ENCODE measurements around the gene GRID1.

GRID1 gene

DNA sequence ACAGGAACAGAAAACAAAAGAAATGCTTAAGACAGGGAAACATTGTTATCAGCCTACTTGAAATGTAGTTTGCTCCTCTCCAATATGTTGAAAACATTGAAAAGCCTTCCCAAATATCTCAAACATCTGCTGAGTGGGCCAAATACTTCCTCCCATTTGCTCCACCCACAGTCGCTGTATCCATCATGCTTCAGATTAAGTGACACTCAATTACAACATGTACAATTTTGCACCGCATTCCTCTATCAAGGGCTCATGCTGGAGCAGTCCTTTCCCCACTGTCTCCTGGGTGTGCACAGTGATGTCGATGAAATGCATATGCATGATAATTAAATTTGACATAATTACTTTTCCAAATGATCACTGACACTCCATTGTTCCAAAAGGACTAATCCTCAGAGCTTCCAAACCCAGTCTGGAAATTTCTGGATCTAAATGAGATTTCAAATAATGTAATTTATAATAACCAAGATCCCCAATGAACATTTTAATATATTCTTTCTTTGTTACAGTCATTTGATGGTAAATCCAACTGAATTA is 604.6 kb downstream of the GRID1 start:
- no peak for TF ChIP-seq CTCF (IDR thresholded peaks at IDR 0.05)
- no peak overlapping the region for H3K4me3 ChIP-seq
- no peaks in the 10 kb centered on the region for H3K9me3 ChIP-seq
- intact Hi-C loops (cut with DNase I; ENCODE audit: low total_unique reads), result no loop called here
- H3K36me3 ChIP-seq, result no peaks in the 10 kb centered on the region
- no peaks in the 10 kb centered on the region for H3K27me3 ChIP-seq
- no peak for DNase-seq
- no peaks in the 10 kb centered on the region for H3K4me1 ChIP-seq
- H3K27ac ChIP-seq, result no peak overlapping the region

GRCh38 chr10:85741626-85742300 is 624.8 kb downstream of the GRID1 start:
- Histone ChIP-seq H3K4me1 (no peaks in the 10 kb centered on the region), H3K27me3 (no peaks in the 10 kb centered on the region), H3K27ac (no peak overlapping the region), H3K4me3 (no peak overlapping the region), H3K36me3 (no peaks in the 10 kb centered on the region), H3K9me3 (no peaks in the 10 kb centered on the region)
- intact Hi-C loops (cut with DNase I; ENCODE audit: low total_unique reads), result no loop called here
- no peak for DNase-seq
- TF ChIP-seq CTCF (IDR thresholded peaks at IDR 0.05), result no peak

DNA sequence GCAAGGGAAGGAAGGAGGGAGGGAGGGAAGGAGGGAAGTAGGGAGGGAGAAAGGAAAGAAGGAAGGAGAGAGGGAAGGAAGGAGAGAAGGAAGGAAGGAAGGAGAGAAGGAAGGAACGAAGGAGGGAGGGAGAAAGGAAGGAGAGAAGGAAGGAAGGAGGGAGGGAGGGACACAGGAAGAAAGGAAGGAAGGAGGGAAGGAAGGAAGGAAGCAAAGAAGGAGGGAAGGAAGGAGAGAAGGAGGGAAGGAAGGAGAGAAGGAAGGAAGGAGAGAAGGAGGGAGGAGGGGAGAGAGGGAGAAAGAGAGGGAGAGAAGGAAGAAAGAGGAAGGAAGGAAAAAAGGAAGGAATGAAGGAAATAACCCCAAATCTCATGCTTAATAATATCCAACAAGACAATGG is 630.6 kb downstream of the GRID1 start:
- Histone ChIP-seq H3K4me3 (no peak overlapping the region), H3K27me3 (no peaks in the 10 kb centered on the region), H3K27ac (no peak overlapping the region), H3K9me3 (no peaks in the 10 kb centered on the region), H3K4me1 (no peaks in the 10 kb centered on the region), H3K36me3 (no peaks in the 10 kb centered on the region)
- no peak for TF ChIP-seq CTCF (IDR thresholded peaks at IDR 0.05)
- intact Hi-C loops (cut with DNase I; ENCODE audit: low total_unique reads), result no loop called here
- DNase-seq, result no peak

DNA sequence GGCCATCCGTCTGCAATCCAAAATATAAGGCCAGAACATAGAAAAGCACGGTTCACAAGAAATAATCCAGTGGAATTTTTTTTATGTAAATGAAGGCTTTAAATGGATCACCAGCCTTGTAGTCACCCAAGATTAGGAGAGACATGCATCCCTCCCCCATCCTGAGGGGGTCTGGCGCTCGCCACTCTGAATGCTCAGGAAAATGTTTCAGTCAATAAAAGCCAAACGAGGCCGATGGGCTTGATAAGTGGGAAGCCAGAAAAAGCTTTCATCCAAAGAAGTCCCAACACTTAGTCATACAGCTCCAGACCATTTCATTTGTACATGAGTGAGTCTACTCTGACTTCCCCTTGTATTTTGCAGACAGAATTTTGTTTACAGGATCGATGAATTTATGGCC is 631.8 kb downstream of the GRID1 start:
- Histone ChIP-seq H3K27me3 (no peaks in the 10 kb centered on the region), H3K36me3 (no peaks in the 10 kb centered on the region), H3K9me3 (no peaks in the 10 kb centered on the region), H3K4me1 (no peaks in the 10 kb centered on the region), H3K27ac (no peak overlapping the region), H3K4me3 (no peak overlapping the region)
- TF ChIP-seq CTCF (IDR thresholded peaks at IDR 0.05), result no peak
- intact Hi-C loops (cut with DNase I; ENCODE audit: low total_unique reads), result no loop called here
- no peak for DNase-seq

DNA sequence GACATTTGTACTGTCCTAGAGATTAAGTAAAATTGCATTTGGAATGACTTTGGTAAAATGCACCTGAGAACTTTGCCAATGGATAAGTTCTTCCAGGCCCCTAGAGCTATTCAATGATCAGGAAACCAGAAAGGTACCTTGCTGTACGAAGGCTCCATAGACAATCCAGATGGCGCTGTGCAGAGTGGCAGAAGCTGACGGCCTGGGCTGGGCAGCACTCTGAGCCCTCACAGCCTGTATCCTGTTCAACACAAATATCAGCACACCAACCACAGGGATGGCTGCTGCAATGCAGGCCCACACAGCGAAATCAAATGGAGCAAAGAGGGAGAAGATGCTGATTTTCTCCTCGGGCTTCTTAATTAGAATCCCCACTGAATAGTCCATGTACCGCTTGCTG is 642.4 kb downstream of the GRID1 start:
- Histone ChIP-seq H3K36me3 (no peaks in the 10 kb centered on the region), H3K27me3 (no peaks in the 10 kb centered on the region), H3K27ac (no peak overlapping the region), H3K9me3 (no peaks in the 10 kb centered on the region), H3K4me3 (no peak overlapping the region), H3K4me1 (no peaks in the 10 kb centered on the region)
- intact Hi-C loops (cut with DNase I; ENCODE audit: low total_unique reads), result no loop called here
- no peak for TF ChIP-seq CTCF (IDR thresholded peaks at IDR 0.05)
- no peak for DNase-seq
